Panc1 (cell line): Measurements from ENCODE around the gene FRY. TPM values are rescaled to one million over a fixed set of nuclear protein-coding genes. Genes with fewer than 3 reads are reported as not detected.

ENCODE experiments used
- ATAC-seq: fragments of 200-7000 bp; cut with Tn5 transposase; 2 replicates; pipeline ENCODE4 v1.9.1; 2020; ENCODE audit warnings: mild to moderate bottlenecking, moderate library complexity
- BruUV-seq: library from RNA; stranded (reverse); fragments of 400-500 nt; replicated peaks from 2 replicates; lab custom pipeline; 2021; lab: Mats Ljungman, UMichigan
- CTCF ChIA-PET: fragments of 300-600 bp; sonication (Branson Sonifier 250); formaldehyde crosslinking; loops from one replicate; lab custom pipeline; 2022; ENCODE audit warnings: antibody characterized with exemption; lab: Charles Lee
- POLR2A ChIA-PET: fragments of 300-600 bp; sonication (Branson Sonifier 250); formaldehyde crosslinking; loops from one replicate; lab custom pipeline; 2022; ENCODE audit warnings: antibody characterized with exemption; lab: Charles Lee
- DNase-seq: peaks from one replicate; pipeline ENCODE4 v3.0.0-alpha.2; 2010; ENCODE audit warnings: low read depth, low spot score
- H3K27ac ChIP-seq: 2 replicates; pipeline ENCODE4 v1.5.1; 2011; ENCODE audit warnings: mild to moderate bottlenecking, low read length, inconsistent platforms
- H3K27me3 ChIP-seq: fragments of 200-500 bp; sonication (Bioruptor generic); 2 replicates; pipeline ENCODE4 v1.6.0; 2014; ENCODE audit warnings: low read length, inconsistent platforms; ENCODE audit not compliant: control insufficient read depth, insufficient read depth
- H3K36me3 ChIP-seq: fragments of 200-500 bp; sonication (Bioruptor generic); 2 replicates; pipeline ENCODE4 v1.5.1; 2014; ENCODE audit warnings: inconsistent platforms, mild to moderate bottlenecking, low read length, moderate library complexity; ENCODE audit not compliant: control insufficient read depth, insufficient read depth
- H3K4me1 ChIP-seq: 2 replicates; pipeline ENCODE4 v1.5.1; 2011; ENCODE audit warnings: inconsistent platforms, mild to moderate bottlenecking, low read length, moderate library complexity; ENCODE audit not compliant: control insufficient read depth, insufficient read depth
- H3K4me3 ChIP-seq, 2 experiments: 2 replicates each; pipeline ENCODE4 v1.5.1; 2011 to 2012; ENCODE audit warnings: low read depth in 2 of 2, low read length in 2 of 2, mild to moderate bottlenecking in 2 of 2, inconsistent platforms in 1 of 2, moderate library complexity in 1 of 2
- H3K9me3 ChIP-seq: fragments of 200-500 bp; sonication (Bioruptor generic); 2 replicates; pipeline ENCODE4 v1.5.1; 2014; ENCODE audit warnings: low read depth, mild to moderate bottlenecking, inconsistent platforms, low read length, moderate library complexity; ENCODE audit not compliant: control insufficient read depth, insufficient read depth
- POLR2AphosphoS5 ChIP-seq: IDR thresholded peaks from 2 replicates; pipeline ENCODE4 v1.6.1; 2012; ENCODE audit warnings: mild to moderate bottlenecking, low read depth, low read length, moderate library complexity
- SIN3A ChIP-seq: IDR thresholded peaks from 2 replicates; pipeline ENCODE4 v1.6.1; 2012; ENCODE audit warnings: low read depth, mild to moderate bottlenecking, low read length, moderate library complexity, borderline replicate concordance; ENCODE audit not compliant: insufficient read depth
- TCF7L2 ChIP-seq: IDR thresholded peaks from 2 replicates; pipeline ENCODE4 v1.6.1; 2011; ENCODE audit warnings: mild to moderate bottlenecking, low read depth, low read length, inconsistent platforms
- in situ Hi-C: cut with HindIII; loops from 2 replicates; pipeline ENCODE4 v1.10.0; 2016; ENCODE audit warnings: low sequenced_read_pairs, low pct_unique_long_range_greater_than_20kb
- intact Hi-C: fragments of 100-400 bp; cut with micrococcal nuclease; formaldehyde crosslinking; loops from one replicate; pipeline ENCODE4 v1.10.0; 2022; ENCODE audit not compliant: unreplicated experiment
- total RNA-seq: library from RNA; stranded (reverse); gene quantifications from one replicate; pipeline ENCODE4 v1.2.1, GENCODE V29; 2021; ENCODE audit not compliant: unreplicated experiment
- TF ChIP-seq, protein P1 (sequence below), 2 experiments: IDR thresholded peaks; 2 replicates each; pipeline ENCODE4 v1.6.1; 2011 to 2012; ENCODE audit warnings: low read depth in 2 of 2, control low read depth in 1 of 2, low read length in 1 of 2, mild to moderate bottlenecking in 1 of 2, moderate library complexity in 1 of 2; ENCODE audit not compliant: insufficient read depth in 1 of 2
- TF ChIP-seq, protein P2 (sequence below): fragments of 450-650 bp; IDR thresholded peaks from 2 replicates; pipeline ENCODE4 v1.5.1; 2017; ENCODE audit warnings: mild to moderate bottlenecking

FRY gene
- total RNA-seq, 1 experiment from 2014 or later = 0.18 TPM

DNA sequence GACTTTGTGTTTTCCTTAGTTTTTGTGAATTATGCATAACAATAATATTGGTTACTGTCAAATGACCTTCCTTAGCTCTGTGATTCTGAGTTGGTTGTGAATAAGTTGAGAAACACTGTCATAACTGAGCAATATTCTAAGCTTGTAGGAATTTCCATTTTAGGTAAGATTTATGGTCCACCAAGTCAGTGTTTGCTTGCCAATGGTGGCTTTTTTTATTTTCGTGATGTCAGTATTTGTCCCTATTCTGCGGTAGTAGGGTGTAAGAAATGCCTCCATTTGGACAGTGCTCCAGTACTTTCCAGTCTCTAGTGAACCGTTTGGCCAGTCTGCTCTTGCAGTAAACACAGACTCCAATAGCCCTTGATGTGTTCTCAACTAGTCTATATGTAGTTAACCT, 94.7 kb downstream of the FRY start:
- Histone ChIP-seq H3K4me1 (no peaks in the 10 kb centered on the region), H3K9me3 (no peaks in the 10 kb centered on the region), H3K27ac (no peak overlapping the region), H3K4me3 (no peak overlapping the region), H3K27me3 (no peaks in the 10 kb centered on the region), H3K36me3 (no peaks in the 10 kb centered on the region)
- intact Hi-C loops (no loop called here), in situ Hi-C loops (no loop called here)
- ChIA-PET POLR2A (no interaction called here), CTCF (no interaction called here)
- ATAC-seq (no peak), DNase-seq (no peak)
- TF ChIP-seq POLR2AphosphoS5 (no peak), SIN3A (no peak), TCF7L2 (no peak)
- TF ChIP-seq, protein P1, sequence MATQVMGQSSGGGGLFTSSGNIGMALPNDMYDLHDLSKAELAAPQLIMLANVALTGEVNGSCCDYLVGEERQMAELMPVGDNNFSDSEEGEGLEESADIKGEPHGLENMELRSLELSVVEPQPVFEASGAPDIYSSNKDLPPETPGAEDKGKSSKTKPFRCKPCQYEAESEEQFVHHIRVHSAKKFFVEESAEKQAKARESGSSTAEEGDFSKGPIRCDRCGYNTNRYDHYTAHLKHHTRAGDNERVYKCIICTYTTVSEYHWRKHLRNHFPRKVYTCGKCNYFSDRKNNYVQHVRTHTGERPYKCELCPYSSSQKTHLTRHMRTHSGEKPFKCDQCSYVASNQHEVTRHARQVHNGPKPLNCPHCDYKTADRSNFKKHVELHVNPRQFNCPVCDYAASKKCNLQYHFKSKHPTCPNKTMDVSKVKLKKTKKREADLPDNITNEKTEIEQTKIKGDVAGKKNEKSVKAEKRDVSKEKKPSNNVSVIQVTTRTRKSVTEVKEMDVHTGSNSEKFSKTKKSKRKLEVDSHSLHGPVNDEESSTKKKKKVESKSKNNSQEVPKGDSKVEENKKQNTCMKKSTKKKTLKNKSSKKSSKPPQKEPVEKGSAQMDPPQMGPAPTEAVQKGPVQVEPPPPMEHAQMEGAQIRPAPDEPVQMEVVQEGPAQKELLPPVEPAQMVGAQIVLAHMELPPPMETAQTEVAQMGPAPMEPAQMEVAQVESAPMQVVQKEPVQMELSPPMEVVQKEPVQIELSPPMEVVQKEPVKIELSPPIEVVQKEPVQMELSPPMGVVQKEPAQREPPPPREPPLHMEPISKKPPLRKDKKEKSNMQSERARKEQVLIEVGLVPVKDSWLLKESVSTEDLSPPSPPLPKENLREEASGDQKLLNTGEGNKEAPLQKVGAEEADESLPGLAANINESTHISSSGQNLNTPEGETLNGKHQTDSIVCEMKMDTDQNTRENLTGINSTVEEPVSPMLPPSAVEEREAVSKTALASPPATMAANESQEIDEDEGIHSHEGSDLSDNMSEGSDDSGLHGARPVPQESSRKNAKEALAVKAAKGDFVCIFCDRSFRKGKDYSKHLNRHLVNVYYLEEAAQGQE (IDR thresholded peaks at IDR 0.05; ENCODE audit: insufficient read depth in 1 of 2, low read depth in 2 of 2, low read length in 1 of 2) = no peak
- TF ChIP-seq, protein P2, sequence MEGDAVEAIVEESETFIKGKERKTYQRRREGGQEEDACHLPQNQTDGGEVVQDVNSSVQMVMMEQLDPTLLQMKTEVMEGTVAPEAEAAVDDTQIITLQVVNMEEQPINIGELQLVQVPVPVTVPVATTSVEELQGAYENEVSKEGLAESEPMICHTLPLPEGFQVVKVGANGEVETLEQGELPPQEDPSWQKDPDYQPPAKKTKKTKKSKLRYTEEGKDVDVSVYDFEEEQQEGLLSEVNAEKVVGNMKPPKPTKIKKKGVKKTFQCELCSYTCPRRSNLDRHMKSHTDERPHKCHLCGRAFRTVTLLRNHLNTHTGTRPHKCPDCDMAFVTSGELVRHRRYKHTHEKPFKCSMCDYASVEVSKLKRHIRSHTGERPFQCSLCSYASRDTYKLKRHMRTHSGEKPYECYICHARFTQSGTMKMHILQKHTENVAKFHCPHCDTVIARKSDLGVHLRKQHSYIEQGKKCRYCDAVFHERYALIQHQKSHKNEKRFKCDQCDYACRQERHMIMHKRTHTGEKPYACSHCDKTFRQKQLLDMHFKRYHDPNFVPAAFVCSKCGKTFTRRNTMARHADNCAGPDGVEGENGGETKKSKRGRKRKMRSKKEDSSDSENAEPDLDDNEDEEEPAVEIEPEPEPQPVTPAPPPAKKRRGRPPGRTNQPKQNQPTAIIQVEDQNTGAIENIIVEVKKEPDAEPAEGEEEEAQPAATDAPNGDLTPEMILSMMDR = no peak
- no TSS peak for BruUV-seq

DNA sequence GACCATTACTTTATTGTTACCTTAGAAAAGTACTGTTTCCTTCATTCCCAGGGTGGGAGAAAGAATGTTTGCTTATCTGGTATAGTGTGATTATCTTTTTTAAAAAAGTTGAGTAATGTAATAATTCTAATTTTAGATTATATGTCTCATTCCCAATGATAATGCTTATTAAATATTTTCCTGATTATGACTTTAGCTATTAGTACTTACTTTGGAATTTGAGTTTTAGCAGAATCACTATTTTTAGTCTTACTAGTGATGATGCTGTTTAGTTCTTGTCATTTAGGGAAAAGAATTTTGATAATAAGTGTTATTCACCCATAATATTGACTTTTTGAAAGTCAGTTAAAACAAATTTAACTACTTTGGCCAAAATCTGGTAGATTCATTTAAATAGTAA, 95.2 kb downstream of the FRY start:
- TF ChIP-seq POLR2AphosphoS5 (no peak), TCF7L2 (no peak), SIN3A (no peak)
- TF ChIP-seq, protein P1 (IDR thresholded peaks at IDR 0.05; ENCODE audit: insufficient read depth in 1 of 2, low read depth in 2 of 2, low read length in 1 of 2) = no peak
- TF ChIP-seq, protein P2 = no peak
- no peaks in the 10 kb centered on the region for H3K36me3 ChIP-seq
- intact Hi-C loops = no loop called here
- BruUV-seq = no TSS peak
- CTCF ChIA-PET = no interaction called here
- H3K4me3 ChIP-seq = no peak overlapping the region
- POLR2A ChIA-PET = no interaction called here
- ATAC-seq (no peak), DNase-seq (no peak)
- no peaks in the 10 kb centered on the region for H3K9me3 ChIP-seq
- in situ Hi-C loops = no loop called here
- H3K4me1 ChIP-seq = no peaks in the 10 kb centered on the region
- no peaks in the 10 kb centered on the region for H3K27me3 ChIP-seq
- H3K27ac ChIP-seq = no peak overlapping the region
